ENCODE results near the gene TMEM63C. TPM values are rescaled to one million over a fixed set of nuclear protein-coding genes. Genes with fewer than 3 reads are reported as not detected.
A peak's percentile ranks its signal among the peaks of the same experiment; 100 is the strongest.

Gene TMEM63C
- total RNA-seq, 4 donors from 2014 or later, result 11.4 to 37.6 (median 18.9) TPM

- DNase-seq (ENCODE audit: low spot score in 2 of 2), result no peak
- TF ChIP-seq CTCF (IDR thresholded peaks at IDR 0.05), result no peak
- no peak for TF ChIP-seq POLR2A (IDR thresholded peaks at IDR 0.05)
- 50 to 65% methylated on average over 2 of the region's 2 CpGs for WGBS, 2 donors
- no peak overlapping the region for H3K4me3 ChIP-seq (ENCODE audit: low read depth, poor library complexity, severe bottlenecking)
- intact Hi-C loops (cut with DNase I; ENCODE audit: low total_unique reads), result no loop called here
Observed at GRCh38 chr14:77206261-77206824, 24.7 kb downstream of the TMEM63C start.

- intact Hi-C loops (cut with DNase I; ENCODE audit: low total_unique reads), result no loop called here
- H3K4me3 ChIP-seq (ENCODE audit: low read depth, poor library complexity, severe bottlenecking), result no peak overlapping the region
- TF ChIP-seq POLR2A (IDR thresholded peaks at IDR 0.05) (no peak), CTCF (IDR thresholded peaks at IDR 0.05) (no peak)
- 54 to 67% methylated on average over 2 of the region's 2 CpGs for WGBS, 2 donors
- no peak for DNase-seq (ENCODE audit: low spot score in 2 of 2)
Observed at GRCh38 chr14:77206877-77207389, 25.3 kb downstream of the TMEM63C start.

DNA sequence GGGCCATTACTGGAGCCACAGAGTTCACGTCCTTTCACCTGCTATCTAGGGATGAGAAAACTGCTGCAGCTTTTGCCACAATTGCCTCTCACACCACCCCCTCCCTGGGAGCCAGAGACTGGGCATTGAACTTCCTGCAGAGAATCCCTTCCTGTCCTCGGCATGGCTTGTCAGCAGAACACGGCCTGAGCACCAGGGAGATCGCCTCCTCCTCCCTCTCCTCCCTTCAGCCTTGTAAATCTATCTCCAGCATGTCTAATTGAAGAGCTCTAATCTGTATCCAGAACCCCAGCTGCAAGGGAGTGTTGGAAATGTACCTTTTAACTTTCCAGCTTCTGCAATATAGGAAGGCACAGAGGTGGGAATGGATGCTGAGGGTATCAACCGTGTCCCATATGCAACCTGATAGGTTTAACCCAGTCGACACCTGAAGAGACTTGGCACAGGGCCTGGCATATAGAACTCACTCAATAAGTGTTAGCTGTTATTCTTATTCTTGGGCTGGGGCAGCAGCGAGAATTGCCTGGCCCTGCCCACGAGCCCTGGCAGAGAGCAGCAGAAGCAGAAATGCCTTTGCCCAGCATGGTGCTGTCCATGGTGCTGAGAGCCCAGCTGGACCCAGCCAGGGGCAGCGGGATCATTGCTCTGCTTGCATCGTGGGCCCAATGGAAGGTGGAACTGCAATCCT, 26.8 kb downstream of the TMEM63C start:
- WGBS, 2 donors, result 25 to 33% methylated on average over 10 of the region's 10 CpGs
- no peak overlapping the region for H3K4me3 ChIP-seq (ENCODE audit: low read depth, poor library complexity, severe bottlenecking)
- intact Hi-C loops (cut with DNase I; ENCODE audit: low total_unique reads), result no loop called here
- DNase-seq (ENCODE audit: low spot score in 2 of 2), result peak in 1 of 2 donors; percentile 25
- TF ChIP-seq POLR2A (IDR thresholded peaks at IDR 0.05), result no peak
- TF ChIP-seq CTCF (IDR thresholded peaks at IDR 0.05), result no peak

DNA sequence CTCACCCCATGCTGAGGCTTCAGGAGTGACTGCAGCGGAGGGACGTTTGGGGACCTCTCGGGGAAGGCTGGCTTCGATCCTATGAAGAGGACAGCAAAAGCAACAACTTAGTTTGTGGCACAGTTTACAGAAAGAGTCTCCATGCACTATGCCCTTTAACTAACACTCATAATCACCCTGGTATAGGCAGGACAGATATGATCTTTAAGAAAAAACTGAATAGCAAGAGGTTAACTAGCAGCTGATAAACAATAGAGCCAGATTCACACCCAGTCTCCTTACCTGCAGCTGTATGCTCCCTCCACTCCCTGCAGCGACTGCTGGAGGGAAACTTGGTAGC, 27.4 kb downstream of the TMEM63C start:
- WGBS, 2 donors, result 35 to 37% methylated on average over 5 of the region's 5 CpGs
- DNase-seq (ENCODE audit: low spot score in 2 of 2), result no peak
- intact Hi-C loops (cut with DNase I; ENCODE audit: low total_unique reads), result no loop called here
- TF ChIP-seq POLR2A (IDR thresholded peaks at IDR 0.05) (no peak), CTCF (IDR thresholded peaks at IDR 0.05) (no peak)
- H3K4me3 ChIP-seq (ENCODE audit: low read depth, poor library complexity, severe bottlenecking), result no peak overlapping the region

DNA sequence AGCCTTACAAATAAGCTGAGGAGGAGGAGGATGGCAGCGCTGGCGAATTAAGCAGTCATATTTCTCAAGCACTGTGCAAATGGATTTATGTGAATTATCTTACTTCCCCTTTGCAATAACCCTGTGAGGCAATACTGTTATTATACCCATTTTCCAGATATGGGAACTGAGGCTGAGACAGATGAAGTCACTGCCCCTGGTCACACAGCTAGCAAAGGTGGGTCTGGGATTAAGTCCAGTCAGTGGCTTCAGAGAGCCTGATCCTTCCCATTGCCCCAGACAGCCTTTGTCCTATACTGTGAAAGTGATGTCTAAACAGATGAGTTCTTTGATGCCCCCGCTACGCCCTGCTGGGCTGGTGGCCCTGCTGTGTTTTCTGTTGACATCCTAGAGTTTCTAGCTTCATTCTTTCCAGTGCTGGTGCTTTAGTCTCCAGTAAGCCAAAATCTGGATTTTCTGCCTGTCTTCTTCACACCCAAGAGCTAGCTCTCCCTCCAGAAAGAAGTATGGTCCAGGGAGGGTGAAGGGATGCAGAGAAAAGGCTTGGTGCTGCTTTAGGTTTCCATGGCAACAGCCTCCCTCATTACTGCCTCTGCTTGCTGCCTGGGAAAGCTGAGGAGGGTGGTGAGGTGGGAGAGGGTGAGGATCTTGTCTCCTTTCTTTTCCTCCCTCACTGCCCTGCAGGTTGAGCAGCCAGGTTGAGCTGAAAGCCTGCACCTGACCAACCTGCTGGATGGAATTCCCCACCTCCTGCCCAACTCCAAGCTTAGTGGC, 30.7 kb downstream of the TMEM63C start:
- no peak for DNase-seq (ENCODE audit: low spot score in 2 of 2)
- no peak overlapping the region for H3K4me3 ChIP-seq (ENCODE audit: low read depth, poor library complexity, severe bottlenecking)
- TF ChIP-seq CTCF (IDR thresholded peaks at IDR 0.05) (no peak), POLR2A (IDR thresholded peaks at IDR 0.05) (no peak)
- 83 to 95% methylated on average over 4 of the region's 4 CpGs for whole genome bisulfite sequencing, 2 donors
- intact Hi-C loops (cut with DNase I; ENCODE audit: low total_unique reads), result loop anchor here (10.0 kb wide), 1 partner anchor 57 kb away; no protein-coding TSS in a partner anchor
